Measurements from ENCODE around the gene ANO4.
"Not testable (repeated sequence)": the region's sequence is repeated elsewhere in the genome, so short reads cannot be mapped to it uniquely, and the experiment has no call there.

ANO4 gene

DNA sequence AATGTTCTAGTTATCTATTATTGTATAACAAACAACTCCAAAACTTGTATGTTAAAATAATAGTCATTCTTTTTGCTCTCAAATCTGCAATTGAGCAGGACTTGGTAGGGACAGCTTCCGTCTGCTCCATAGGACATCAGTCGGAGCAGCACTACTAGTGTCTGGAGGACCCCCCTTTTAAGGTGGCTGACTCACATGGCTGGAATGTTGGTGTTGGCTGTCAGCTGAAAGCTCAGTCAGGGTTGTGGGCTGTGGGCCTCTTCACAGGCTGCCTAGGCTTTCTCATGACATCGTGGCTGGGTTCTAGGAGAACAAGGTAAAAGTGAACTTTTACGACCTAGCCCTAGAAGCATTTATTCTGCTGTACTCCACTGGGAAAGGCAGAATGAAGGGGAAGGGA, 160.6 kb downstream of the ANO4 start:
- DNase-seq, result no peak

DNA sequence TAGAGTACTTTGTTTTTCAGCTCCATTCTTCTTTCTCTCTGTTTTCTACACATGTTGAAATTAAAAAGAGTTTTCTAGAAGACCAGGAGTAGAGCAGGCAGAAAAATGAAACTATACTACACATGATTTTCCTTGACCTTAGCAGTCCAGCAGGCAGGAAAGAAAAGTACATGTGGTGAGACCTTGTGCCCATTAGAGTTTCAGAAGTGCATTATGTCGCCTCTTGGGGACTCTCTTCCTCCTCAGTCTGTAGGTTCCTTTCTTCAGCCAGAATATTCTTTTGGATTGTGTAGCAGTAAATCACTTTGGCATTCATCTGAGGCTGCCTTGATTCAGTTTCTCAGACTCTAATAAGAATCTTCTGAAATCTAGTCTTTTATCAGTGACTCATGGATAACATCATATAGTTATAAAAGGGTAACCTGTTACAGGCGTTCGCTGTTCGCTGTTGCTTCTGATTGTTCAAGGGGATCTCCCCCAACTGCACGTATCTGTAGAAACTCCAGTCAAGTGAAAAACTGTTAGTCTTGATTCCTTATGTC, 161.8 kb downstream of the ANO4 start:
- DNase-seq, result no peak

DNA sequence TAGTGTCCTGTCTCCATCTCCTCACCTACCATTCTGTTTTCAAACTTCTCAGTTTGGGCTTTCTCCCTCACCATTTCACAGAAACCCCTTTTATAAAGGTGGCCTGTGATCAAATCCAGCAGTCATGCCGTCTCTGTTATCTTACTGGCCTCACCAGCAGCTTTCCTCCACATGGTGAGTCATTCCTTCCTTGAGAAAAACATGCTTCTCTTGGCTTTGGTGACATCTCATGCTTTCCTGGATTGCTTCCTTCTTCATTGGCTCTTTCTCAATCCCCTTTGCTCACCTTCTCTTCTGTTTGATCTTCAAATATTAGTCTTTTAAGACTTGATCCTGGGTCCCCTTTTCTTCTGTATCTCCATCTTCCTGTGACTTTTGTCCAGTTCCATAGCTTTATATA, 164.9 kb downstream of the ANO4 start:
- DNase-seq, result no peak

DNA sequence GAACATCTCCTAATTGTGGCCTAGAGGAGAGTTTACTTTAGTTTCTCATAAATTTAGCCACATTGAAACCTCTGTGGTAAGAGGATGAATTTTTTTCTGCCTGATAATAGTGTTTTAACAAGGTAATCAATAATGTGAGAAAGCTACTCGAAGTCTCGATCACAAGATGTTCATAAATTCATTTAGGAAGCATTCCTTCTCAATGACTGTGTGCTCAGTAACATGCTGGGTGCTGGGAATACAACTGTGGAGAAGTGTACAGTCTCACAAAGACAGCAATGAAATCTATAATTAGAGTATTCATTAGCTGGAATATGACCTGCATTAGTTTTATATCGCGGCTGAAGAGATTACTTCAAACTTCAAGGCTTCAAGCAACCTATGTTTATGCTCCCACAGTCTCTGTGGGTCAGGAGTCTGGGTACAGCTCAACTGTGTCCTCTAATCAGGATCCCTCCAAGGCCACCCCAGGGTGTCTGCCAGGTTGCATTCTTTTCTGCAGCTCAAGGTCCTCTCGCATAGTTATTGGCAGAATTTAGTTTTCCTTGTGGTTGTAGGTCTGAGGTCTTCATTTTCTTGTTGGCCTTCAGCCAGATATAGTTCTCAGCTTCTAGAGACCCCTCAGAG, 167.6 kb downstream of the ANO4 start:
- no peak for DNase-seq

DNA sequence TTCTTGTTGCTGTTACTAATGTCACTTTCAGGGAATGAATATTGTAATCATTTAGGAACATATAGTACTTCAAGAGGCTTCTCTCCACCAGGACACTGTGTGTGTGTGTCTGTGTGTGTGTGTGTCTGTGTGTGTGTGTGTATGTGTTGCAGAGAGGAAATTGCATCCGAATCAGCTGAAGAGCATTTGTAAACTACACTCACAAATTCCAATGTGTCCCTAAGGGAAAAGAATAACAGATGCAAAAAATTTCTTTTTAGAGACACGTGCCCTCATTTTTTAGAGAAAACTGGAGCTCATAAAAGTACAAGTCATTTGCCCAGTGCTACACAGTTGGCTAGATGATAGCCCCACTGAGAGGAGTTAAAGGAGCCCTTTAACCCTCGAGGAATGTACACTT, 168.8 kb downstream of the ANO4 start:
- DNase-seq, result no peak

DNA sequence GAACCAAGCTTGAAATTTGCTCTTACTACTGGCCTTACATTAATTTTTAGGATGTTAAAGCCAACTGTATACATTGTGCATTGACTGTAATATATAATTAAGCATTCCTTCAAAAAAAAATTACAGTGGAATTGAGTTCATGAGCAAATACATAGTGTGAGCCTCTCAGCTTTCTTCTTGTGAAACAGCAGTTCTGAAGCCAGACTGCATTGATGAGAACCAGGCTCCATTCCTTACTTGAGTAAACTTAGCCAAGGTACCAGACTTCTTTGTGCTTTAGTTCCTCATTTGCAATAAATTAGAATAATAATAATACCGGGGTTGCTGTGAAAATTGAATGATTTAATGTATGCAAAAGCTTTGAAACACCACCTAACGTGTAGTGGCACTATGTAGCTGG, 169.5 kb downstream of the ANO4 start:
- DNase-seq, result no peak

DNA sequence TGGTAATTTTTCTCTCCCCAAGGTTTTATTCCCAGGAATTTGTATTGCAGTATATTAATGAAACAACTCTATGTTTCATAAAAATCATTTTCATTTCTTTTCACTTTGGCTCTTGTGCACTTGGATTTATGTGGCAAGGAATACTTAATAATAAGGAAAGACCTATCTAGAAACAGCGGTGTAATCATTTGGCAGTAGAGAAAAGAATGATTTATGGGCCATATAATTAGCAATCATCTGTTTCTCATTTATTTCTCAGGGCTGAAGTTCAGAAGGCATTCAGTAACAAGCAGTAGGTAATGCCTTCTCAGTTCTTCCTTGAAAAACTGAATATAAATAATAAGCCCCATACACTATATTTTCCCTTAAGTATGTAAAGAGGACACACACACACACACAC, 172.6 kb downstream of the ANO4 start:
- DNase-seq, result no peak

DNA sequence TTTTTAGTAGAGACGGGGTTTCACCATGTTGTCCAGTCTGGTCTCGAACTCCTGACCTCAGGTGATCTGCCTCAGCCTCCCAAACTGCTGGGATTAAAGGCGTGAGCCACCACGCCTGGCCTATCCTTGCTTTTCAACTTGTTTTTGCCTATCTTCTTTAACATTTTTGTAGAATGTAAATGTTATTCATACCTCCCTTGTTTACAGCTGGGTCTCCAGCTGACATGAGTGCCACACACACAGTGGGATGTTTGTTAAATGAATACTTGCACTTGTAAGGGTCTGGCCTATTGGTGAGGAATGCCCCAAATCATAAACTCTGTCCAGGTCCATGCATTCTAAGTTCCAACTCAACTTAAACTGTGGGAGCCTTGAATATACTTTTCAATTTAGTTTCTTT, 176.3 kb downstream of the ANO4 start:
- DNase-seq, result no peak

DNA sequence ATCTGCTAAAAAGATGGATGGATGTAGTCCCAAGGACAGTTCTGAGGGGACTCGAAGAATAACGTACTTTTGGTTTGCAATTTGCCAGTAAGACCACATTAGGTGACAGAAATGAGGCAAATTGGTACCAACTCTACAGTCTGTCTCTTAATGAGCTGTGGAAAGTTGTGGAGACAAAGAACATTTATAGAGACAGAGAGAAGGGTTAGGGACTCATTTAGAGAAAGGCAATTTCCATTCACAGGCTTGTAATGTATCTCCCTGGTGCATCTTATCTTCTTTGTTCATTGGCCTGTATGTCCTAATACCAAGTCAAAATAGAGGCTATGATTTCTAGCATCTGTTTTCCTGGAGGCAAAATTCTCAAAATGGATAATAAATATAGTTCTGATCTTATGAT, 177.5 kb downstream of the ANO4 start:
- no peak for DNase-seq

DNA sequence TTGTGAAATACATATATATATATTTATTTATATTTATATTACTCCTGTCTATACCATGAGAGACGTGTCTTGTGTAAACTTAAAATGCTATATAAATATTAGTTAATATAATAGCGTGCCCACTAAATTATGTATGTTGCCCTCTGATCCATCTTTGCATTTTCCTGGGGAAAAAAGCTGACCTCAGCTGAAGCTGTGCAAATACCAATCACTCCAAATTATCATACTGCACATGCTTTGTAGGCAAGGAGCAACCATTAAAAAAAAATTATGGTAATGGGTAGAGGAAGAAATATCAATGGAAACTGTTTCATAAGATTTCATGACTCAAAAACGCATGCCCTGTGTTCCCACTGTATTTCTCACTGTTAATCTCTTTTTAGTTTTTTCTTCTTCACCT, 179.8 kb downstream of the ANO4 start:
- no peak for DNase-seq

DNA sequence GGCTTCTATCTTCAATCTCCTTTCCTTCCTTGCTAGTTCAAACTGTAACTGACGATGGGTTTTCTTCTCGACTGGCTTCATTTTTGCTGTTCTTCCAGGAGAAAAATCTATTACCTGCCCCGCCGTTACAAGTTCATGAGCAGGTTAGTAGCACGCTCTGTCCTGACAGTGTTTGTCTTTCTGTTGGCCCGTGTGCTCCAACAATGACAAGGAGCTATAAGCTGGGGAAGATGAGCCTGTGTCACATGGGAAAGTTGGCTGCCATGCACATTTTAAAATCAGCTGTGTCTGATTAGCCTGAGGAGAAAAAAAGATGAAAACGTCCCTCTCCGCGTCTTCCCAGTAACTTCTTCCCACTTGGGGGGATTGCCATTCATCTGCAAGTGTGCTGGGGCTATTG, 180.2 kb downstream of the ANO4 start:
- no peak for DNase-seq

DNA sequence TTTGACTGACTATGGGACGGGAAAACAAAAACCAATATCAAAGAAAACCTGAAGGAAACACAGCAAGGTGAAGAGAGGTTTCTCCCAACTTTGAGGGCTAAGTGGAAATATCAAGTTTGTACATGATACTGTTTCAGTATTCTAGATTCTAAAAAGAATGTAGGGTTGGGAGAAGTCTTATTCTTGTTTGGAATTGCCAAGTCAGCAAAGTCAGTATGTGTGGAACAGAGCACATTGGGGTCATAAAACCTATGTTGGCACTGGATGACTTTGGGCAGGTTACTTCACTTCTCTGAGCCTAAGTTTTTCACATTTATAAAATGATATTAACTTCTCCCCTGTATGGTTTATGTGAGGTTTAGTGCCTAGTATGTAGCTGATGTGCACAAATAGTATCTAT, 182.2 kb downstream of the ANO4 start:
- DNase-seq, result no peak

DNA sequence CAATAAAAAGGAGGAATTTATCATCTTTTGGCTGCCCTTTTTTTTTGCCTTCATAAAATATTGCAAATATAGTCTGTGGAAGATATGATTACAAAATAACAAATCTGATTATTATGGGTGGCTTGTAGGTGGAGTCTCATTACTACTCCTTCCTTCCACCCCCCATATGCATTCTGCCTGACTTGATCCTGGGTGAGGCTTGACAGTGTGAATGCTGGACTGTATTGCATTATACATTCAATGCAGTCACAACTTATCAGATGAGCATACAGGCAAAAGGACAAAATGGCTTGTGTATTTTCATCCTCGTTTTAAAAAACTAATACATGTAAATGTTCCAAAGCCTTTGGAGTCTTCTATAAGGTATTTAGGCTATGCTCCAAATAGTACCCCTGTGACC, 186.3 kb downstream of the ANO4 start:
- DNase-seq, result no peak

DNA sequence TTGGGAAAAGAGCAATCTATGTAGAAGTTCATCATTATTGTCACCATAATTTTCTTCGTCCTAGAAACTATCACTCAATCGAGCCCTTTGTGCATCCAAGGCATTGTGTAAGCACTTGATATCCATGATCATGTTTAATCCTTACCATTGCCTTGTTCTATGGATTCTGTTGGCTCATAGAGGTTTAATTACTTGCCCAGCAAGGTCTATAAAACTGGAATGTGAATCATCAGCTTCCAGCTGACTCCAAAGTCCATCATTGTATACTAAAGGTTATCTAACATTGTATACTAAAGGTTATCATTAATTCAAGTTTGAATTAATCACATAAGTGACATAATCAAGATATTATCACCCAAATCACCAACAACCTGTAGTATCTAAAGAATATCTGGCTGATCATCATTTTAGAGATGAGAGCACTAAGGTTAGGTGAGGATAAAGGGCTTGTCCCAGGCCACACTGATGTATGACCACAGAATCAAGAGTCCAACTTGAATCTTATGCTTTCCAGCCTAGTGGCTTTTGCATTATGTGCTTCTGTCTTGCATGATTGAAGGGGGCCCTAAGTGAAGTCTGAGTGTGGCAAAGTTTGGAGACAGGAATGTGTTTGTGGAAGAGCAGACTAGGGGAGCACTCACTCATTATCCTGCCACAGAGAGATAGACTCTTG, 188.1 kb downstream of the ANO4 start:
- DNase-seq, result no peak

DNA sequence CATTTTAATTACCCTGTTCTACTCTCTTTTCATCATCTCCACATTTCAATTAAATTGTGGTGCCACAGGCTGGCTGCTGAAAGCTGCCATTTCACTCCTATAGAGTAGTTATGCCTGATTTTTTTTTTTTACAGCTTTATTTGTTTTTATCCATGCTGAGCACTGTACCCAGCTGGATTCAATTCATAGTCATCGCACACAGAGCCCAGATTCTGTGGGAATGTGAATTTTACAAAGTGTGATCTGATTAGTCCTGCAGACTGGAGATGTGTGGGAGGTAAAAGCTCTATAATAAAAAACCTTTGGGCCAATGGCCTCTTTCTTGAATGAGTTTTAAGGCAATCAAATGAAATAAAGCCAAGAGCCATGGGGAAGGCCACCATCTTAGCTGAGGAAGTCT, 190.2 kb downstream of the ANO4 start:
- DNase-seq, result no peak

DNA sequence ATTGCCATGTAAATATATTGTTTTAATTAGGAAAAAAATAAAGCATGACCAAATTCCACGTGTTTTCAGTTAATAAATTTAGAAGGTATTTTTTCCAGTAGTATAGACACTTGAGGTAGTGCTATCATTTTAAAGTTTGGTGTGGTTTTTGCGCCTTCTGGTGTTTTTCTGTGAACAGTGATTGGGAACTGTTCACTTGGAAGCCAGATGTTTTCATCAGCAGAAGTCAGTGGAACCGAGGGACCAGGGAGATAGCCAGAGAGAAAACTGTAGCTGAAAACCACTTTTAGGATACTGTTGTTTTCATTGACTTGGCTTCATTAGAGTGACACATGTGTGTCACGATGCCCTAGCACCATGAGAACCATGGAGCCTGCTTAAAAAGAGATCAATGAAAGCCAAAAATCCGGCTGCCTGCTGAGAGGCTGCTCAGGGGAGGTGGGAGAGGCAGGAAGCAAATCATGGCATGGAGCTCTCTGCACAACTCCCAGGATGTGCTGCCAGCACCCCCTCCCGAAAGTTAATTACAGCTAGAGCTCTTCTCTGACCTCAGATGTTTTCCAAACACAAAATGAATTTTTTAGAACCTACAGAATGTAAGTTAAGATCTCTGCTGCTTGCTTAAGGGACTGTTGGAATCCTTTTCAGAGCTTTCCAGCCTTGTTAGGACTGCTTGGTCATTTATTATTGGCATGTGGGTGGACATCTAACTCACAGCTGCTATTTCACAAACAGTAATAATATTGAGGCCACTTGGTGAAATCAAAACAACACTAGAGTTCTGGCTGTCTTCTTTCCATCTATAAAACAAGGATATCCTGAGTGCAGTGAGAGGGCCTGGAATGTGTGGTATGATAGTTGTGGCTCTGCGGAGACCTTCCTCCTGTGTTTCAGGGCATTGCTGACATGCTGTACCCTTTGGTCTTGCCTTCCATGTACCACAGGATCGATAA, 192.3 kb downstream of the ANO4 start:
- DNase-seq, result peak; percentile 29

DNA sequence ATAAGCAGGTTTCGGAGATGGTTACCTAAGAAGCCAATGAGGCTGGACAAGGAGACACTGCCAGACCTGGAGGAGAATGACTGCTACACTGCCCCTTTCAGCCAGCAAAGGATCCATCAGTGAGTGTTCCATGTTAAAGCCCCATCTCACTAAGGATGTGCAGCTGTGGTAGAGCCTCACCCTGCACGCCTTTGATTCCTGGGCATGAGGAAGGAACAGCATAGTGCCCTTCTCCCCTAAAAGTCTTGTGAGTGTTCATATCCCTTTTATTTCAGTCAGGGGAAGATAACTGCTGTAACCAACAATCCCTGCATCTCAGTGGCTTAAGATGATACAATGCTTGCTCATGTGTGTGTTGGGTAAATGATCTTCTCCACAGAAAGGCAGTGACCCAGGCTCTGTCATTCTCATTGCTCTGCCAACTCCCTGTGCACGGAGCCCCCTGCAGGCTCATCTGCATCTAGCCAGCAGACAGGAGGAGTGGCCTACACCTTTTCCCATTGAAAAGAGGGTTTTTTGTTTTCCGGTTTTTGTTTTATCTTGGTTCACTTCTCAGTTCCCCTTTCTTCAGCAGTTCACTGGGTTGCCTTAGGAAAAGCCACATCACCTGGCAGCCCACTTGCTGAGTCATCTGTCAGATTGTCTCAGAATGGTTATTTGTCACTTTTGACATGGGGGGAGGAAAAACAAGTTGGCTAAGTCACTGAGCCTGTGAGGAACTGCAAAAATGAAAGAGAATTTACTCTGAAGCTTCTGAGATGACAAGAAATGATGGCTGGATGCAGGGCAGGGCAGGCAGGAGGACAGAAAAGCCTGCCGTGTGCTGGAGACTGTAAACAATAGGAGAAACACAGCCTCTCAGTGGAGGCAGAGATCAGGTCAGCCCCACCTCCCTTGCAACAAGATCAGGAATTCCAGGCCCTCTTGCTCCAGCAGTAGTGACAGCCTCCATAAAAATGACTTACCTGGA, 193.3 kb downstream of the ANO4 start:
- peak; percentile 48 for DNase-seq

DNA sequence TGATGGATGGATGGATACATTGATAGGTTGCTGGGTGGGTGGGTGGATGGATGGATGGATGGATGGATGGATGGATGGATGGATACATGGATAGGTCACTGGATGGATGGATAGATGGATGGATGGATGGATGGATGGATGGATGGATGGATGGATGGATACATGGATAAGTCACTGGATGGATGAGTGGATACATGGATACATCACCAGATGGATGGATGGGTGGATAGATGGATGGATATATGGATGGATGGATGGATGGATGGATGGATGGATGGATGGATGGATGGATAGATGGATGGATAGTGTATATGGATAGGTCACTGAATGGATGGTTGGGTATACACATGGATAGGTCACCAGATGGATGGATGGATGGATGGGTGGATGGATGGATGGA, 194.9 kb downstream of the ANO4 start:
- not testable (repeated sequence) for DNase-seq

DNA sequence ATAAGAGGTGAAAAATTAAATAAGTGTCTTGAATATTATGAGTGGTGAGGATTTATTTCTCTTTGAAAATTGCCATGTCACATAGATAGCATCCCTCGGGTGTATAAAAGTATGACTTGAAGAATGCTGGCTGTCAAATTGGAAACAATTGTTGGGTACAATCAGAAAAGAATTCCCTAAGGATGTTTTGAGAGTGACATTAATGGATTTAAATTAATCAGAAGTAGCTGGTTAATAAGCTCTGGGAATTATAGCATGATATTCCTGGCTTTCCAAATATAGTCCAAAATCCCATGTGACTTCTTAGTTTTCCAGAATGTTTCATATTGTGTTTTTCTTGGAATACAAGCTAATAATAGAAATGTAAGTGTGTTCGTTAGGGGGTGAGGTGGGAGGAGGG, 196.5 kb downstream of the ANO4 start:
- no peak for DNase-seq

DNA sequence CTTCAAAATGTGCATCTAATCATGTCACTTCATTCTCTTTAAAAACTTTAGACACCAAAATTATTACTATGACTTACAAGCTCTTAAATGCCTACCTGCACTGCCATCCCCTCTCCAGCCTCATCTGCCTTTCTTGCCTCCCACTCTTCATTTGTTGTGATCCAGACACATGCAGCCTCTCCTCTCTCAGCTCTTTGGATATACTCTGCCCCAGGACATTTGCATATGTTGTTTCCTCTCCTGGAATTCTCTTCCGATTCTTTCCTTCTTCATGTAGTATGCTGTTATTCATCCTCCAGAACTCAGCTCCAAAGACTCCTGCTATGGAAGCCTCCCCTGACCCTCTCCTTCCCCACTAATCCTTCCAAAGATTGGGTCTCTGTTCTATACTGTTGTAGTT, 197.6 kb downstream of the ANO4 start:
- no peak for DNase-seq

DNA sequence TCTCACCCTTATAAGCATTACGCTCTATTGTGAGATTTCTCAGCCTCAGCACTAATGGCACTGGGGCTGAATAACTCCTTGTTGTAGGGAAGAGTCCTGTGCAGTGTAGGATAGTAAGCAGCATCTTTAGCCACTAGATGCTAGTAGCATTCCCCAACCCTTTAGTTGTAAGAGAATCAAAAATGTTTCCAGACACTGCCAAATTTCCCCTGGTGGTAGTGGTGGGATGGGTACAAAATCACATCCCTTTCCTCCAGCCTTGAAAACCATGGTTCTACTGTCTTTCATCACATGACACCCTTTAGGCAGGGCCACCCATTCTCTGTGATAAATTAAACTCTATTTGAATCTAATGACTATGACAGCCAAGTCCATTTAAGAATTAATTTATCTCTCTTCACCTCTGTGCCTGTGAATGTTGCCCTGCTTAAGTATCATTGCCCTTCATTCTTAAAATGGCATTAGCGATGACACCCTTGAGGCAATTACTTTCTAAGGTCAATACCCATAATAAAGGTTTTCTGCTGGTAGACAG, 199.4 kb downstream of the ANO4 start:
- no peak for DNase-seq

DNA sequence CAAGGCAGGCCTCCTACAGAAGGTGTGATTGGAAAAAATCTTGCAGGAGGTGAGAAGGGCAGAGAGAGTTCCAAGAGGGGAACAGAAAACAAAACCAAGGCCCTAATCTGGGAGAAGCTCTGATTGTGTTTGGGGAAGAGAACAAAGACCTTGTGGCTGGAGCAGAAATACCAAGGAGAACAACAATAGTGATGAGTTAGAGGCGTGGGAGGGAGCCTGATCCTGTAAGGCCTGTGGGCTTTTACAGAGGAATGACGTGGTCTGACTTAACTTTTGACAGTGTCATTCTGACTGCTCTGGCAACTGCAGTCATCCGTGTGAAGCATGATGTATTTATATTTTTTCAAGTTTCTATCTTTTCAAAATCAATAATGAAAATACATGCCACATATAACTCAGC, 200.6 kb downstream of the ANO4 start:
- DNase-seq, result no peak

All from eye (tissue), 1 donor.